ENCODE measurements around the gene SLC20A1.

- TF ChIP-seq POLR2AphosphoS5 (IDR thresholded peaks at IDR 0.05; ENCODE audit: low read depth, low read length) (no peak), POLR2A (IDR thresholded peaks at IDR 0.05; ENCODE audit: low read depth, low read length) (no peak)
Observed at GRCh38 chr2:112604952-112605351, 40.8 kb upstream of the SLC20A1 start.
